Common myeloid progenitor, CD34-positive (primary cell): Measurements from ENCODE around the gene FAM217B.
A peak's percentile ranks its signal among the peaks of the same experiment; 100 is the strongest.

Experiments used
- CTCF ChIA-PET: fragments of 350-600 bp; sonication (Branson Sonifier 250); formaldehyde crosslinking; loops from one replicate; lab custom pipeline; 2021; ENCODE audit warnings: antibody characterized with exemption; lab: Charles Lee
- POLR2A ChIA-PET: fragments of 350-600 bp; sonication (Branson Sonifier 250); formaldehyde crosslinking; loops from one replicate; lab custom pipeline; 2021; ENCODE audit warnings: antibody characterized with exemption; lab: Charles Lee
- DNase-seq, 3 donors: peaks; one replicate each; pipeline versions ENCODE4 v3.0.0 to v3.0.0-alpha.2; 2013
- H3K27ac ChIP-seq, 2 experiments: 1 replicate in 1 of 2; 2 replicates in 1 of 2; pipeline ENCODE4 v1.7.0; 2013; ENCODE audit warnings: inconsistent platforms in 2 of 2, low read length in 2 of 2, mild to moderate bottlenecking in 2 of 2, low read depth in 1 of 2, moderate library complexity in 1 of 2; ENCODE audit not compliant: severe bottlenecking in 2 of 2, insufficient read depth in 1 of 2, poor library complexity in 1 of 2
- H3K27me3 ChIP-seq, 5 experiments: replicated peaks in 2 of 5; 1 replicate in 3 of 5; 2 replicates in 2 of 5; pipeline versions ENCODE4 v1.6.1 to v1.7.0; 2013; ENCODE audit warnings: low read length in 4 of 5, mild to moderate bottlenecking in 2 of 5, moderate library complexity in 2 of 5, inconsistent platforms in 1 of 5; ENCODE audit not compliant: insufficient read depth in 5 of 5, control insufficient read depth in 4 of 5
- H3K36me3 ChIP-seq, 4 experiments: 1 replicate in 2 of 4; 2 replicates in 2 of 4; pipeline versions ENCODE4 v1.6.1 to v1.7.0; 2013; ENCODE audit warnings: low read length in 3 of 4, control low read depth in 1 of 4, mild to moderate bottlenecking in 1 of 4; ENCODE audit not compliant: control insufficient read depth in 4 of 4, insufficient read depth in 4 of 4
- H3K4me1 ChIP-seq, 4 experiments: 1 replicate in 3 of 4; 2 replicates in 1 of 4; pipeline versions ENCODE4 v1.6.1 to v1.7.1; 2013; ENCODE audit warnings: low read length in 3 of 4, mild to moderate bottlenecking in 3 of 4, control low read depth in 1 of 4, inconsistent platforms in 1 of 4, moderate library complexity in 1 of 4; ENCODE audit not compliant: control insufficient read depth in 4 of 4, insufficient read depth in 4 of 4; ENCODE audit errors: control extremely low read depth in 1 of 4
- H3K4me3 ChIP-seq, 7 experiments: 1 replicate in 4 of 7; 2 replicates in 3 of 7; pipeline versions ENCODE4 v1.5.1 to v1.7.0; 2013; ENCODE audit warnings: mild to moderate bottlenecking in 7 of 7, low read length in 6 of 7, moderate library complexity in 6 of 7, inconsistent platforms in 2 of 7, low read depth in 2 of 7, control low read depth in 1 of 7; ENCODE audit not compliant: insufficient read depth in 4 of 7, control insufficient read depth in 1 of 7; ENCODE audit errors: extremely low read depth in 1 of 7
- H3K9me3 ChIP-seq, 5 experiments: 1 replicate in 4 of 5; 2 replicates in 1 of 5; pipeline versions ENCODE4 v1.6.1 to v1.7.1; 2013; ENCODE audit warnings: low read length in 4 of 5, mild to moderate bottlenecking in 2 of 5, inconsistent platforms in 1 of 5, low read depth in 1 of 5, moderate library complexity in 1 of 5; ENCODE audit not compliant: control insufficient read depth in 4 of 5, insufficient read depth in 2 of 5; ENCODE audit errors: control extremely low read depth in 1 of 5
- WGBS: methylation state at CpG from one replicate; pipeline ENCODE4 v1.1.5; 2013; ENCODE audit not compliant: insufficient coverage; 5-methylcytosine and 5-hydroxymethylcytosine counted together

The FAM217B gene

DNA sequence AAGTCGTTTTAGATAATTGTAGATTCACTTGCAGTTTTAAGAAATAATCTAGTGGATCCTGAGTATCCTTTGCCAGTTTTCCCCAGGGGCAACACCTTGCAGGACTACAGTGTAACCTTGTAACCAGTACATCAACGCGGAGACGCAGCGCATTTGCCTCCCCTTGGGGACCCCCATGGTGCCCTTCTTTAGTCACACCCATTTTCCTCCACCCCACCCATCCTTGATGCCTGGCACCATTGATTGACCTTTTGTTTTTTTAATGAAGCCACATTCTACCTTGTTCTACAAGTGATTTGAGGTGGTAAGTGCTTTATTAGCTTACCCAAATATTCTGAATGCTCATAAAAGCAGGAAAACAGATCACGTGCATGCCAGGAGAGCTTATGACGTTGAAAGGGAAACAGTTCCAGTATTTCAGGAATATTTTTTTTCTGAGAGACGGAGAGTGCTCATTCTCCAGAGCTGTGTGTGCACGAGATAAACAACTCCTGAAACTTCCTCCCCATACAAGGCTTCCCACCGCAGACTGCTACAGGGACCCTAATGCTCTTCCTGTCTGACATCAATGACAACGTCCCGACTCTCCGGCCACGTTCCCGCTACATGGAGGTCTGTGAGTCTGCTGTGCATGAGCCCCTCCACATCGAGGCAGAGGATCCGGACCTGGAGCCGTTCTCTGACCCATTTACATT lies 53.7 kb downstream of the FAM217B start:
- 25% methylated on average over 15 of the region's 18 CpGs for WGBS
- Histone ChIP-seq H3K27me3 (no peaks in the 10 kb centered on the region), H3K27ac (peak overlapping the region in 1 of 2 experiments; percentile 27), H3K9me3 (peaks cover 0 to 2% (median 0%) of the 10 kb centered on the region in 5 experiments), H3K4me3 (peak overlapping the region in 6 of 7 experiments; percentile 32 to 75 (median 57)), H3K36me3 (peaks cover 2 to 15% (median 3%) of the 10 kb centered on the region in 4 experiments), H3K4me1 (peaks cover 4 to 24% (median 22%) of the 10 kb centered on the region in 4 experiments)
- CTCF ChIA-PET = interaction anchor here (1.0 to 2.4 kb wide), 5 partner anchors 9 to 62 kb away, joined by 3 to 5 read pairs (median 3); partner anchors contain the start of gene CDH26
- DNase-seq = peak; percentile 28 to 50 (median 32)
- POLR2A ChIA-PET = interaction anchor here (0.8 kb wide), 1 partner anchor 15 kb away, joined by 3 read pairs; no protein-coding TSS in a partner anchor

DNA sequence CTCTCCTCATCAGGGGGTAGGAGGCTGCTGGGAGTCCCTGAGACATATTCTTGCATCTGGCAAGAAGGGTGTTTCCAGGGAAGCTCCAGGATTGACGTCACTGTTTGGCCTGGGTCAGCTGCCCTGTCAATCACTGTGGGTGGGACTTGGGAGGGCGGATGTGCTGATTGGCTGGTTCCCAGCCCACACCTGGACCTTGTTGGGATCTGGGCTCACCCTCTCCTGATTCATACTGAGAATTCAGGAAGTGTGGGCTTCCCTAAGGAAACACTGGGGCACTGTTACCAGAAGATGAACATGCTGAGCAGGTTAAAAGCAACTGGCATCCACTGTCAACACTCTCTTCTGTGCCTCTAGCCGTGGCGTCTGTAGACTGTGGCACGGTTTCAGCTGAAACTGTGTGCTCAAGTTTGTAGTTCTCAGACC lies 54.5 kb downstream of the FAM217B start:
- 46% methylated on average over 5 of the region's 5 CpGs for WGBS
- no peaks in the 10 kb centered on the region for H3K27me3 ChIP-seq
- peak overlapping the region in 1 of 2 experiments; percentile 27 for H3K27ac ChIP-seq
- H3K36me3 ChIP-seq = peaks cover 2 to 22% (median 10%) of the 10 kb centered on the region in 4 experiments
- POLR2A ChIA-PET = interaction anchor here (0.8 kb wide), 1 partner anchor 15 kb away, joined by 3 read pairs; no protein-coding TSS in a partner anchor
- H3K4me1 ChIP-seq = peaks cover 4 to 23% (median 21%) of the 10 kb centered on the region in 4 experiments
- H3K9me3 ChIP-seq = no peaks in the 10 kb centered on the region
- CTCF ChIA-PET = interaction anchor here (1.0 to 2.4 kb wide), 3 partner anchors 9 to 62 kb away, joined by 3 to 5 read pairs (median 3); no protein-coding TSS in a partner anchor
- peak in 2 of 3 donors; percentile 56 to 60 for DNase-seq
- H3K4me3 ChIP-seq = peak overlapping the region in 5 of 7 experiments; percentile 45 to 75 (median 68)

DNA sequence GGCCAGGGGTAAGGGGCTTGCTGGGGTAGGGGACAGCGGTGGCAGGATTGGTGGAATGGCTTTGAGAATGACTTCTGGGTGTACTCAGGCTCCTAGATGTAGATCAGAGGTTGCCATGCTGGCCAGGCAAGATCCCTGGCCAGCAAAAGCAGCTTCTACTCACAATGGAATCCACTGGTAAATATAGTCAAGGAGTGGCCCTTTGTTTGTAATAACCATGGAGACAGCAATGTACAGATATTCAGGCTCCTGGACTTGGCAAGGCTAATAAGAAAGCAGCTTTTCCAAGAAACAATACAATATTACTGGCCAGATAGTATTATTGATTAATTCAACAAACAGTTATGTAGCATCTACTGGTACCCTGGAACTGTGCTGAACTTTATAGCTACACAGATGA lies 55.9 kb downstream of the FAM217B start:
- CTCF ChIA-PET = no interaction called here
- 100% methylated on average over 1 of the region's 1 CpG for WGBS
- H3K4me3 ChIP-seq = no peak overlapping the region
- peaks cover 2 to 36% (median 14%) of the 10 kb centered on the region in 4 experiments for H3K36me3 ChIP-seq
- H3K4me1 ChIP-seq = peaks cover 4 to 23% (median 21%) of the 10 kb centered on the region in 4 experiments
- no peaks in the 10 kb centered on the region for H3K9me3 ChIP-seq
- POLR2A ChIA-PET = no interaction called here
- DNase-seq = no peak
- H3K27ac ChIP-seq = no peak overlapping the region
- H3K27me3 ChIP-seq = no peaks in the 10 kb centered on the region

DNA sequence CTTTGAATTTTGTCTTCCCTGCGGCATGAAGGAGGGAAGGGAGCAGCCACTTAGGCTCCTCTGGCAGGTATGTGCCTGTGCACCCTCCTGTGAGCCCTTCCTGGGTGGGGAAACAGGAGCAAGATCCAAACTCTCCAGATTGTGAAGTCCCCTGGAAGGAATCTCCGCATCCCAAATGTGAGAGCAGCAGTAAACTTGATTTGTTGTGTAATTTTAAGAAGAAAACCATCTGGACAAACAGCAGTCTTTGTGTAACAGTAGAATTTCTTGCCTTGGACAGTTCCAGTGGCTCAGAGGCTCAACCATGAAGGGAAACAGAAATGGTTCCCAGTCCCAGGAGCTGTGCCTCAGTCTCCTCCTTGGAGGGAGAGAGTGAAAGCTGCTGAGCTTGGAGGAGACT lies 57.7 kb downstream of the FAM217B start:
- DNase-seq = no peak
- H3K27me3 ChIP-seq = no peaks in the 10 kb centered on the region
- ChIA-PET CTCF (interaction anchor here (1.3 to 1.4 kb wide), 2 partner anchors 11 to 12 kb away, joined by 4 to 5 read pairs; no protein-coding TSS in a partner anchor), POLR2A (no interaction called here)
- peaks cover 2 to 23% (median 21%) of the 10 kb centered on the region in 4 experiments for H3K4me1 ChIP-seq
- H3K4me3 ChIP-seq = no peak overlapping the region
- H3K27ac ChIP-seq = no peak overlapping the region
- H3K9me3 ChIP-seq = no peaks in the 10 kb centered on the region
- 100% methylated on average over 2 of the region's 2 CpGs for WGBS
- H3K36me3 ChIP-seq = peaks cover 2 to 48% (median 16%) of the 10 kb centered on the region in 4 experiments
